Activated CD4-positive, alpha-beta T cell treated with anti-CD3 and anti-CD28 coated beads for 36 hours (primary cell): ENCODE results near the gene PLPPR3. TPM values are rescaled to one million over a fixed set of nuclear protein-coding genes. Genes with fewer than 3 reads are reported as not detected.
"Not testable (repeated sequence)": the region's sequence is repeated elsewhere in the genome, so short reads cannot be mapped to it uniquely, and the experiment has no call there.

Experiments
- ATAC-seq: fragments of 200-7000 bp; cut with Tn5 transposase; one replicate; pipeline ENCODE4 v1.10.0; 2021; ENCODE audit warnings: mild to moderate bottlenecking, moderate library complexity
- CTCF ChIA-PET: fragments of 350-600 bp; sonication (Branson Sonifier 250); formaldehyde crosslinking; loops from one replicate; lab custom pipeline; 2021; ENCODE audit warnings: antibody characterized with exemption; lab: Charles Lee
- POLR2A ChIA-PET: fragments of 350-600 bp; sonication (Branson Sonifier 250); formaldehyde crosslinking; loops from one replicate; lab custom pipeline; 2021; ENCODE audit warnings: antibody characterized with exemption, inconsistent platforms; lab: Charles Lee
- DNase-seq: peaks from one replicate; pipeline ENCODE4 v3.0.0-alpha.2; 2020
- H3K27ac Mint-ChIP-seq: one replicate; pipeline ENCODE4 v1.8.0; 2021; ENCODE audit warnings: mixed read lengths
- H3K27me3 Mint-ChIP-seq: one replicate; pipeline ENCODE4 v1.8.0; 2021; ENCODE audit warnings: mixed read lengths
- H3K36me3 Mint-ChIP-seq: one replicate; pipeline ENCODE4 v1.8.0; 2021; ENCODE audit warnings: low read depth, mixed read lengths
- H3K4me1 Mint-ChIP-seq: one replicate; pipeline ENCODE4 v1.8.0; 2021; ENCODE audit warnings: mixed read lengths
- H3K4me3 Mint-ChIP-seq: one replicate; pipeline ENCODE4 v1.8.0; 2021; ENCODE audit warnings: mild to moderate bottlenecking, moderate library complexity, mixed read lengths
- H3K9me3 Mint-ChIP-seq: one replicate; pipeline ENCODE4 v1.8.0; 2021; ENCODE audit warnings: low read depth, mixed read lengths
- intact Hi-C, 2 experiments: fragments of 100-400 bp; cut with DNase I in 1 of 2; cut with micrococcal nuclease in 1 of 2; formaldehyde crosslinking; loops; one replicate each; pipeline versions ENCODE4 v1.14.2 to v1.15.1; 2022 to 2024; cut with DNase I, micrococcal nuclease
- total RNA-seq, 2 experiments: library from RNA; stranded (reverse); gene quantifications; one replicate each; pipeline ENCODE4 v1.2.3, GENCODE V29; 2021

PLPPR3 gene
- total RNA-seq, 2 experiments from 2014 or later, result not detected

- DNase-seq (no peak), ATAC-seq (no peak)
- no peaks in the 10 kb centered on the region for H3K9me3 Mint-ChIP-seq
- H3K4me1 Mint-ChIP-seq, result peaks cover 3% of the 10 kb centered on the region
- H3K36me3 Mint-ChIP-seq, result no peaks in the 10 kb centered on the region
- ChIA-PET POLR2A (no interaction called here), CTCF (no interaction called here)
- peaks cover 25% of the 10 kb centered on the region for H3K27me3 Mint-ChIP-seq
- intact Hi-C loops, result loop anchor here in 1 of 2 experiments (5.0 kb wide), 1 partner anchor 71 kb away; no protein-coding TSS in a partner anchor
- H3K27ac Mint-ChIP-seq, result no peak overlapping the region
- no peak overlapping the region for H3K4me3 Mint-ChIP-seq
Measured at GRCh38 chr19:843180-843835, 21.6 kb upstream of the PLPPR3 start.

GRCh38 chr19:842802-843179, 21.0 kb upstream of the PLPPR3 start:
- H3K4me3 Mint-ChIP-seq, POLR2A ChIA-PET, CTCF ChIA-PET, H3K36me3 Mint-ChIP-seq, H3K4me1 Mint-ChIP-seq, ATAC-seq, H3K9me3 Mint-ChIP-seq, DNase-seq, H3K27ac Mint-ChIP-seq: not testable (repeated sequence)
- H3K27me3 Mint-ChIP-seq, result peaks cover 22% of the 10 kb centered on the region
- intact Hi-C loops, result loop anchor here in 1 of 2 experiments (5.0 kb wide), 1 partner anchor 70 kb away; no protein-coding TSS in a partner anchor

- no peaks in the 10 kb centered on the region for H3K36me3 Mint-ChIP-seq
- peaks cover 3% of the 10 kb centered on the region for H3K4me1 Mint-ChIP-seq
- POLR2A ChIA-PET, result interaction anchor here (0.6 kb wide), 1 partner anchor 58 kb away, joined by 5 read pairs; no protein-coding TSS in a partner anchor
- no peak within 1 kb of the TSS for H3K27ac Mint-ChIP-seq
- CTCF ChIA-PET, result no interaction called here
- intact Hi-C loops, result loop anchor here in 1 of 2 experiments (5.0 kb wide), 1 partner anchor 68 kb away; no protein-coding TSS in a partner anchor
- ATAC-seq (no peak), DNase-seq (no peak)
- H3K9me3 Mint-ChIP-seq, result no peaks in the 10 kb centered on the region
- no peak within 1 kb of the TSS for H3K4me3 Mint-ChIP-seq
- H3K27me3 Mint-ChIP-seq, result peaks cover 22% of the 10 kb centered on the region
Measured at GRCh38 chr19:840519-841206, 18.9 kb upstream of the PLPPR3 start, which contains the start of gene PRTN3. Gene PRTN3, plus strand, starts transcription at chr19:840999. Its CDS starts 10 bp downstream, at chr19:841009.

- Mint-ChIP-seq H3K4me3 (no peak overlapping the region), H3K9me3 (no peaks in the 10 kb centered on the region), H3K27me3 (peaks cover 9% of the 10 kb centered on the region), H3K4me1 (no peaks in the 10 kb centered on the region), H3K27ac (no peak overlapping the region), H3K36me3 (no peaks in the 10 kb centered on the region)
- DNase-seq (no peak), ATAC-seq (no peak)
- CTCF ChIA-PET, result no interaction called here
- POLR2A ChIA-PET, result no interaction called here
- intact Hi-C loops, result no loop called here
Measured at GRCh38 chr19:835210-835810, 13.6 kb upstream of the PLPPR3 start.

GRCh38 chr19:834216-834615, 12.5 kb upstream of the PLPPR3 start:
- H3K4me1 Mint-ChIP-seq, result no peaks in the 10 kb centered on the region
- H3K36me3 Mint-ChIP-seq, result no peaks in the 10 kb centered on the region
- POLR2A ChIA-PET, result no interaction called here
- H3K27ac Mint-ChIP-seq, result no peak overlapping the region
- intact Hi-C loops, result no loop called here
- H3K27me3 Mint-ChIP-seq, result peaks cover 9% of the 10 kb centered on the region
- no peak for DNase-seq
- H3K9me3 Mint-ChIP-seq, result no peaks in the 10 kb centered on the region
- ATAC-seq, result no peak
- H3K4me3 Mint-ChIP-seq, result no peak overlapping the region
- CTCF ChIA-PET, result no interaction called here

GRCh38 chr19:831407-832369, 9.9 kb upstream of the PLPPR3 start:
- Mint-ChIP-seq H3K4me3 (no peak overlapping the region), H3K4me1 (no peaks in the 10 kb centered on the region), H3K27me3 (peaks cover 6% of the 10 kb centered on the region), H3K27ac (no peak overlapping the region), H3K36me3 (no peaks in the 10 kb centered on the region), H3K9me3 (no peaks in the 10 kb centered on the region)
- POLR2A ChIA-PET, result no interaction called here
- DNase-seq (no peak), ATAC-seq (no peak)
- intact Hi-C loops, result no loop called here
- CTCF ChIA-PET, result interaction anchor here (1.0 kb wide), 1 partner anchor 49 kb away, joined by 3 read pairs; no protein-coding TSS in a partner anchor

- no peak for ATAC-seq
- H3K4me1 Mint-ChIP-seq, result no peaks in the 10 kb centered on the region
- H3K4me3 Mint-ChIP-seq, result no peak overlapping the region
- H3K9me3 Mint-ChIP-seq, result no peaks in the 10 kb centered on the region
- H3K36me3 Mint-ChIP-seq, result no peaks in the 10 kb centered on the region
- no peak for DNase-seq
- POLR2A ChIA-PET, result no interaction called here
- peaks cover 2% of the 10 kb centered on the region for H3K27me3 Mint-ChIP-seq
- H3K27ac Mint-ChIP-seq, result no peak overlapping the region
- CTCF ChIA-PET, result no interaction called here
- intact Hi-C loops, result no loop called here
Measured at GRCh38 chr19:829129-829758, 7.5 kb upstream of the PLPPR3 start.

GRCh38 chr19:827710-828321, 6.1 kb upstream of the PLPPR3 start, which contains the start of gene AZU1:
Gene AZU1, plus strand, starts transcription at chr19:827837. Its CDS starts 10 bp downstream, at chr19:827847.
- intact Hi-C loops, result no loop called here
- no peak for DNase-seq
- H3K4me3 Mint-ChIP-seq, result no peak within 1 kb of the TSS
- no peaks in the 10 kb centered on the region for H3K4me1 Mint-ChIP-seq
- peaks cover 11% of the 10 kb centered on the region for H3K27me3 Mint-ChIP-seq
- no peak for ATAC-seq
- no peak within 1 kb of the TSS for H3K27ac Mint-ChIP-seq
- ChIA-PET POLR2A (no interaction called here), CTCF (interaction anchor here (0.6 kb wide), 1 partner anchor 94 kb away, joined by 3 read pairs; no protein-coding TSS in a partner anchor)
- H3K9me3 Mint-ChIP-seq, result no peaks in the 10 kb centered on the region
- no peaks in the 10 kb centered on the region for H3K36me3 Mint-ChIP-seq

- ATAC-seq (no peak), DNase-seq (no peak)
- no peaks in the 10 kb centered on the region for H3K9me3 Mint-ChIP-seq
- ChIA-PET POLR2A (no interaction called here), CTCF (interaction anchor here (0.6 kb wide), 2 partner anchors 95 to 138 kb away, joined by 3 to 4 read pairs; no protein-coding TSS in a partner anchor)
- intact Hi-C loops, result no loop called here
- no peaks in the 10 kb centered on the region for H3K36me3 Mint-ChIP-seq
- peaks cover 13% of the 10 kb centered on the region for H3K27me3 Mint-ChIP-seq
- no peaks in the 10 kb centered on the region for H3K4me1 Mint-ChIP-seq
- no peak overlapping the region for H3K27ac Mint-ChIP-seq
- H3K4me3 Mint-ChIP-seq, result no peak overlapping the region
Measured at GRCh38 chr19:827314-827709, 5.6 kb upstream of the PLPPR3 start.
